Stimulated activated CD8-positive, alpha-beta memory T cell treated with anti-CD3 and anti-CD28 coated beads, Interleukin-2, amount 100 ng/mL, for 1 hour (primary cell): ENCODE results near the gene GNPTAB.

Source experiments
- DNase-seq, 2 donors: peaks; one replicate each; pipeline ENCODE4 v3.0.0-alpha.2; 2020; ENCODE audit warnings: low read depth in 2 of 2

GNPTAB gene

GRCh38 chr12:101772012-101772775, 58.6 kb downstream of the GNPTAB start:
- DNase-seq, result no peak

DNA sequence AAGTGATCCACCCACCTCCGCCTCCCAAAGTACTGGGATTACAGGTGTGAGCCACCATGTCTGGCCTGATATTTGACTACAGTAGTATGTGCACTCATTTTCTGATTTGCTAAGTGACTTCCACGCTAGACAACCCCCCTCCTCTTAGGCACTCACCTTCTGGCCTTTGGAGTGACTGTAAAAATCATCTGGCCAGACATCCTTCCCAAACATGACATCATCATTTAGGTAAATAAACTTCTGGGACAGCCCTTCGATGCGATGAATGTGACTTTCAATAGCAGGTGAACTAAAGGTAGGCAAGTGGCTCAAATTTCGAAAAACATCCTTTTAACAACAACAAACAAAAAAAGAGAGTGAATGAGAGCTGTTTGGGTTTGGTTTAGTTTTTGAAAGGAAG, 60.9 kb downstream of the GNPTAB start:
- no peak for DNase-seq

- no peak for DNase-seq
Observed at GRCh38 chr12:101768781-101769180, 62.0 kb downstream of the GNPTAB start.

DNA sequence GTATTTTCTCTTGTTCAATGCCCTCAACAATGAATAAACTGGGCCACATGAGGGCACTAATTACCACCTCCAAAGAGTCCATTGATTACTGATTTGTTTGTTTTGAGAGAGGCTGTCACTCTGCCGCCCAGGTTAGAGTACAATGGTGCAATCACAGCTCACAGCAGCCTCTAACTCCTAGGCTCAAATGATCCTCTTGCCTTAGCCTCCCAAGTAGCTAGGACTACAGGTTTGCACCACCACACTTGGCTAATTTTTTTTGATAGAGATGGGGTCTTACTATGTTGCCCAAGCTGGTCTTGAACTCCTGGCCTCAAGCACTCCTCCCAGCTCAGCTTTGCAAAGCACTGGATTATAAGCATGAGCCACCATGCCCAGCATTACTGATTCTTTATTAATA, 63.2 kb downstream of the GNPTAB start:
- no peak for DNase-seq

GRCh38 chr12:101764051-101764792, 66.5 kb downstream of the GNPTAB start:
- DNase-seq, result no peak

DNA sequence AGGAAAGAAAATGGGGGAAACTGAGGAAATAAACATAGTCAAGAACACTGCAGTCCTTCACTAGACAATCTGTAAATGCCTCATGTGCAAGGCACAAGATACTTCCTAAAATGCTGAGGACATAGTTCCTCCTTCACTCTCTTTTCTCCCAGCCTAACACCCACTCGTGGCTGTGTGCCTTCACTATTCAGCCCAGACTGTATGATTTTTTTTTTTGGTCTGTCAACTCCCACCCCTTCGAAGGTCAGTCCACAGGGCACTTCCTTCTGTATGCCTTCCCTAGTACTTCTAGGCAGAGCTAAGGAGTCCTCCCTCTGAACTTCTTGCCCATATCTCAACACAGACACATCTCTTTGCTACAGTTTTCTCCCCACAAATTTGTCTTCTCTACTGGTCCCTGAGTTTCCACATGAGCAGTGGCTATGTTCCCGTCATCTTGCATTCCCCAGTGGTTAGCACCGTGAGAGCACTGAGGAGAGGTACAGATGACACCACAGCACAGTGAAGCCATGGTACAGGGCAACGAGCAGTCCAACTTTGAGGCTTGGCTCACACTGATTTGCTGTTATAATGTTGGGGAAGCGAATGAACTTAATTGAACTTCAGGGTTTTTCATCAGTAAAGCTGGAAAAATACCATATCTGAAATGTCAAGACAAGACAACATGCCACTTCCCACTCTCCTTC, 67.4 kb downstream of the GNPTAB start:
- DNase-seq, result no peak

DNA sequence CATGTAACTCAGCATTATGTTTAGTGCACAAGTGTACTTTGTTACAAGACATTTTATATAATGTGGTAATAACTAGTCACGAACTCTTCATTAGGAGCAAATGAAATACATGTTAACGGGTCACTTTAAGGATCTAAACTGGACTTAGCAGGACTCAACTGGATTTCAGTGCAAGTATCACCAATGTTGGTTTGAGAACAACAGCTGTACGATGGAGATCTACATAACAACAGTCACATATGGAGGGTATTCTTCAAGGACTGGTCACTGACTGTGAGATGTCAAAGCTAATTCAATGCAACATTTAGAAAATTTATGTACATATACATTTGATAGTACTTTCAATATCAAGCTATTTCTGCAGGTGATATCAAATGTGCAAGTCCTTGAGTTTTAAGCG, 69.0 kb downstream of the GNPTAB start:
- DNase-seq, result no peak

DNA sequence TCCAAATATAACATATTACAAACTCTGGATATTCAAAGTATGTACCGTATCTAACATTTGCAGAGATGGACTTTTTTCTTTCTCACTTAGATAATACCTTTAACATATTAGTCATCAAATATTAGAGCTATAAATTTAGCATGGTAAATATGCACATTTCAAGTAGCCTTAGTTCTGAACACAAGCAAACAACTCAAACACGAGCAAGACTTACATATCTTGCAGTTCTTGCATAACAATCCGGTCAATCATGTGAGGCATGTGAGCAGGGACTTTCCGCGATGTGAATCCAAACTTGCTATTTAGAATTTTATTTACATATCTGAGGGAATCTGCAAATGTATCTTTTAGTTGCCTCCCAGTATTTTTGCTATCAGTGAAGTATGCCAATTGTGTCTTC, 69.4 kb downstream of the GNPTAB start:
- no peak for DNase-seq

DNA sequence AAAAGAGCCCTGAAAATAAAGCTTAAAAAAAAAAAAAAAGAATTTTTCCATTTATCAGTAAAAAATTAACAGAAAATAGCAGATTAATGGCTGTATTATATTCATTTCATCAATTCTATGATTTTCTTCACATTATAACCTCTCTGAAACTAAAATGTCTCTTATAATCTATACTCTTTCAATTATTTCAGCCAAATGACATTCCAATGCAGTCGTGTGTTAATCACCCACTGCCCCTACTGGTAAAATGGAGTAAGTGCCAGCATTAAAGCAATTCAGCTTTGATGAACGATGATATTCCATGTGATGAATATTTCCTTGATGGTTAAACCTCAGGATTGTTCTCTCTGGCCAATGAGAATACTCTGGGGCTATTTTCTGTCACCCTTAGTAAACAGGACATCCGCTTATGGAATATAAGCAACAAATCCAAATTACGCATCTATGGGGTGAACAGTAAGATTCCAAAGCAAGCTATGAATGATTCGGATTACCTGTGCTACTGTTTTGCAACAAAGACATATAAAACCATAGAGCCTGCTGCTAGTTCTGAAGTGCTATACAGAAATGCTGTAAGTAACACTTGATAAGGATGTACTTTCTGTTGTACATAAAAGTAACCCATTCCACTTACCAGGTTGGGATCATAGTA, 71.2 kb downstream of the GNPTAB start:
- no peak for DNase-seq

GRCh38 chr12:101750152-101750551, 80.6 kb downstream of the GNPTAB start:
- no peak for DNase-seq

GRCh38 chr12:101749657-101750056, 81.1 kb downstream of the GNPTAB start:
- no peak for DNase-seq

GRCh38 chr12:101748907-101749306, 81.9 kb downstream of the GNPTAB start:
- DNase-seq, result no peak

- DNase-seq, result no peak
Observed at GRCh38 chr12:101747697-101748096, 83.1 kb downstream of the GNPTAB start.

DNA sequence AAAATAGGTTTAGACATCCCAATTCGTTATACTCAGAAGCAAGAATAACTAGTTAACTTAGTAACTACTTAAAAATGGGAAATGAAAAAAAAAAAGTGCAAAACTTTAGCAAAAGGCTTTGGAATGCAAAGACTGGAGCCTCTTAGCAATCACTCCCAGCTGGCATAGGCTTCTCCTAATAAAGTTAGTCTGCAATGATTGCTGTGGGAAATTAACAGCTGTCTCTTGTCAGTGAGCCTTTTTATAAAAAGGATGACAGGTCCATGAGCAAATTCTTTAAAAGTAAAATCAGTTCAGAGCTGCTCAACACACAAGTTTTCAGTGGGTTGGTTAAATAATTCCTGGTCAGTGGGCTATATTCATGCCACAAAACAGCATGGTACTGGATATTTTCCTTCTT, 84.1 kb downstream of the GNPTAB start:
- DNase-seq, result no peak

DNA sequence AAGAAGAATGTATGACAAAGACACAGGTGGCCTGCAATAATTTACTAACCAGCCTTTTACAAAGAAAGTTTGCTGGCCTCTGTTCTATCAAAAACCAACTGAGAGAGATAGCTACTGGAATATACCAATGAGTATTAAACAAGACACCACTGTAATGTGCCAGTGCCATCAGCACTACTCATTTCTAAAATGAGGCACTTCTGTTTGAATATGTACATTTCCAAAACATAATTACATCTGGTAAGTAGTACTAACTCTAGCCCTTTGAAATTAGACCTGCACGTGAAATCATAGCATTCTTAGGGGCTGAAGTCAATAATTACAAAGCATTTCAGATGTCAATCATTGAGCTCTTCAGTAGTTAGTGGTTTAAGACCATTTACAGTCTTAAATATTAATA, 84.6 kb downstream of the GNPTAB start:
- DNase-seq, result no peak

DNA sequence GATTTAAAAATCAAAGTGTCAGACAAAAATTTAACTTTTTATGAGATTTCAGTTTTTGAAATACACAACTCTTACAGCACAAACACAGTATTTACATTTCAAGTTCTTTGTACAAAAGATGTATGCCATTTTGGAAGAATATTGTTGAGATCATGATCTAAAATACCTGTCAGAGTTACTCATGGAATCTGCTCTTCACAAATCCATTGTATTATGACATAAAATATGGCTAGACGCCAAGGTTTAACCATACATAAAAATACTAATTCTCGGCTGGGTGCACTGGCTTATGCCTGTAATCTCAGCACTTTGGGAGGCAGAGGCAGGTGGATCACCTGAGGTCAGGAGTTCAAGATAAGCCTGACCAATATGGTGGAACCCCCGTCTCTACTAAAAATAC, 85.3 kb downstream of the GNPTAB start:
- no peak for DNase-seq

DNA sequence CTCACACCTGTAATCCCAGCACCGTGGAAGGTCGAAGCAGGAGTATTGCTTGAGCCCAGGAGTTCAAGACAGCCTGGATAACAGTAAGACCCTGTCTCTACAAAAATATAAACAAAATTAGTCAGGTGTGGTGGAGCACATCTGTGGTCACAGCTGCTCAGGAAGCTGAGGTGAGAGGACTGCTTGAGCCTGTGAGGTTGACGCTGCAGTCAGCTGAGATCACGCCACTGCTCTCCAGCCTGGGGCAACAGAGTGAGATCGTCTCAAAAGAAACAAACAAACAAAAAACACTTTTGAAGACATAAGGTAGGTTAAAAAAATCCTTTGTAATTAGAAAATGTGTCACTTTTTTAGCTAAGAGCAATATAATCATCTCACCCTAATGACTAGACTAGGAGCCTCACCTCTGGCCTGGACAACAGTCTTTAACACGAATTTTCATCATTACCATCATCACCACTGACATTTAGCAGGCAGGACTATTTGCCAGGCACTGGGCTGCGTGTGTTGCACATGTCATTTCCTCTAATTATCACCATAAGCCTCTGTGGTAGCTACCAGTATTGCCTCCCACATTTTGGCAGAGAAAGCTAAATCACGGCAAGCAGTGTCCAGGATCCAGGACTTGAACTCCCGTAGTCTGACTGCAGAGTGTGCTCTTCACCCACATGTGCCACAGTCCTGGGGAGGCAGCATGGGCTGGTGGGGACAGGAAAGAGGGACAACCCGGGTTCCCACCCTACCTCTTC, 86.9 kb downstream of the GNPTAB start:
- no peak for DNase-seq

- no peak for DNase-seq
Observed at GRCh38 chr12:101743242-101743641, 87.5 kb downstream of the GNPTAB start.

DNA sequence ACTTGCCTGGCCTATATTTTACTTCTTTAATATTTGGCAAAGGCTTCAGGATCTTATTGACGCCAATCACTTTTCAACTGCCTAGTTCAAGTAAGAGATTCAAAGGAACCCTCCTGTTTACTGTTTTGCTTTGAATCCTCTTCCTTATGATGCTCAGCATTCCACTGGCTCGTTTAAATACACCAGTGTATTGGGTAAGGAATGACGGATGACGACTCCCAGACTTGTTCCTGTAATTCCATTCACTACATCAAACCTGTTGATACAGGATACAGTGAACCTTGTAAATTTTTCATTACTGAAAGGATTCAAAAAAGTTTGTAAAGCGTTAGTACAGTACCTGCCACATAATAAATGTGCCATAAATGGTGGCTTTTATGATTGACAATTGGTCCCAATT, 89.8 kb downstream of the GNPTAB start:
- no peak for DNase-seq

DNA sequence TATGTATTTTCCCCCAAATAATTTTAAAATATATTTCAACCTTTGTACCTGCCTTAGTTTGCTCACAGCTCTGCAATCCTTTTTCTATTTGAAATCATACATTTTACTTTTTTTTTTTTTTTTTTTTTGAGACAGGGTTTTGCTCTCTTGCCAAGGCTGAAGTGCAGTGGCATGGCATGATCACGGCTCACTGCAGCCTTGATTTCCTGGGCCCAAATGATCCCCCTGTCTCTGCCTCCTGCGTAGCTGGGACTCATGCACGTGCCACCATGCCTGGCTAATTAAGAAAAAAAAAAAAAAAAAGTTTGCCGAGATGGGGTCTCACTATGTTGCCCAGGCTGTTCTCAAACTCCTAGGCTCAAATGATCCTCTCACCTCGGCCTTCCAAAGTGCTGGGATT, 90.2 kb downstream of the GNPTAB start:
- DNase-seq, result no peak

DNA sequence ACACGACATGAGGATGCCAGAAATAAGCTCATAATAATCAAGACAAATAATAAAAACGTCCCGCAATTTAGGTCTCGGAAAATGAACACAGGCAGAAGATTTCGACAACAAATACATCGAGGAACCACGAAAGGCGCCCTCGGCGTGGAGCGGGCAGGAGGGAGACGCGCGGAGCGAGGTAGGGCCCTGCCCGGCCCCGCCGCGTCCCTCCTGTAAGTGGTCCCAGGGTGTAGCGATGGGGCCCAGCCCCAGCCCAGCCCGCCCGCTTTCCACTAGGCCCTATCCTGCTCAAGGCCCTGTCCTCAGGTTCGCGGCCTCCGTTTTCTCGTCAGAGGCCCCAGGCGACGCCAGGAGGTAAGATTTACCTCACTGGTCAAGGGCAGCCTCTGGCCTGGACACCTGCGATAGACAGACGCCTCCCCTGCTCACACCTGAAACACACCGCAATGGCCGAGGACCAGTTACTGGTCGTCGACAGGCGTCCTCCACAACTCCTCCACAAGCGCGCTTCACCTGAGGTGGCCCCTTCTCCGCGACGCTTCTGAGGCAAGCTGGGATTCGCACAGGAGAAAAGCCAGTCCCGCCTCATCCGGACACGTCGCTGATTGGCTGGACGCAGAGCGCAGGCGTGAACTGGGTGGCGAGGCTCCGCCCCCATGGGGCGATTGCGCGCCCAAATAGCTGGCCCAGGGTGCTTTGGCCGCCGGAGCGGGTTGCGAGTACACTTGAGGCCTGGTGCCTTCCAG, 91.7 kb downstream of the GNPTAB start, which contains the start of gene SYCP3:
TSS of gene SYCP3 (minus strand) at position 543 of the 746 bp plus-strand sequence. CDS start 1,527 bp downstream, outside the sequence.
- no peak for DNase-seq
